ENCODE measurements around the gene C5orf46. TPM values are rescaled to one million over a fixed set of nuclear protein-coding genes. Genes with fewer than 3 reads are reported as not detected.
"Not testable (repeated sequence)": the region's sequence is repeated elsewhere in the genome, so short reads cannot be mapped to it uniquely, and the experiment has no call there.

Gene C5orf46
- total RNA-seq, 2 donors from 2014 or later = not detected

GRCh38 chr5:147882586-147883313, 23.6 kb downstream of the C5orf46 start:
- ATAC-seq (no peak), DNase-seq (no peak)
- Mint-ChIP-seq H3K36me3 (ENCODE audit: low read depth) (no peaks in the 10 kb centered on the region), H3K27ac (no peak overlapping the region), H3K4me3 (no peak overlapping the region), H3K4me1 (peaks cover 3% of the 10 kb centered on the region), H3K27me3 (peaks cover 14% of the 10 kb centered on the region)
- H3K9me3 ChIP-seq (ENCODE audit: control insufficient read depth, low read length, poor library complexity, severe bottlenecking) = no peaks in the 10 kb centered on the region

GRCh38 chr5:147880487-147880886, 25.9 kb downstream of the C5orf46 start:
- Mint-ChIP-seq H3K36me3 (ENCODE audit: low read depth) (no peaks in the 10 kb centered on the region), H3K4me3 (no peak overlapping the region), H3K4me1 (peaks cover 3% of the 10 kb centered on the region), H3K27me3 (peaks cover 12% of the 10 kb centered on the region), H3K27ac (no peak overlapping the region)
- DNase-seq (no peak), ATAC-seq (no peak)
- H3K9me3 ChIP-seq (ENCODE audit: control insufficient read depth, low read length, poor library complexity, severe bottlenecking) = no peaks in the 10 kb centered on the region

- Mint-ChIP-seq H3K4me3 (no peak overlapping the region), H3K36me3 (ENCODE audit: low read depth) (no peaks in the 10 kb centered on the region), H3K27ac (no peak overlapping the region), H3K4me1 (peaks cover 3% of the 10 kb centered on the region), H3K27me3 (peaks cover 5% of the 10 kb centered on the region)
- no peak for DNase-seq
- ATAC-seq = no peak
- no peaks in the 10 kb centered on the region for H3K9me3 ChIP-seq (ENCODE audit: control insufficient read depth, low read length, poor library complexity, severe bottlenecking)
These were observed 26.6 kb downstream of the C5orf46 start for GRCh38 chr5:147879784-147880183.

- Mint-ChIP-seq H3K4me3 (no peak within 1 kb of the TSS), H3K27me3 (no peaks in the 10 kb centered on the region), H3K27ac (no peak within 1 kb of the TSS), H3K4me1 (peaks cover under 1% of the 10 kb centered on the region), H3K36me3 (ENCODE audit: low read depth) (no peaks in the 10 kb centered on the region)
- H3K9me3 ChIP-seq (ENCODE audit: control insufficient read depth, low read length, poor library complexity, severe bottlenecking) = no peaks in the 10 kb centered on the region
- DNase-seq (no peak), ATAC-seq (no peak)
These were observed 28.1 kb downstream of the C5orf46 start, which contains the start of gene SCGB3A2 for GRCh38 chr5:147878066-147878759. SCGB3A2 (plus strand) TSS chr5:147878711; CDS start chr5:147878804, 93 bp downstream.

GRCh38 chr5:147876626-147877025, 29.7 kb downstream of the C5orf46 start:
- Mint-ChIP-seq H3K27ac (no peak overlapping the region), H3K27me3 (no peaks in the 10 kb centered on the region), H3K4me3 (no peak overlapping the region), H3K36me3 (ENCODE audit: low read depth) (no peaks in the 10 kb centered on the region), H3K4me1 (no peaks in the 10 kb centered on the region)
- ATAC-seq = no peak
- no peaks in the 10 kb centered on the region for H3K9me3 ChIP-seq (ENCODE audit: control insufficient read depth, low read length, poor library complexity, severe bottlenecking)
- DNase-seq = no peak

- H3K27ac Mint-ChIP-seq = no peak overlapping the region
- no peak overlapping the region for H3K4me3 Mint-ChIP-seq
- H3K27me3 Mint-ChIP-seq = no peaks in the 10 kb centered on the region
- no peak for DNase-seq
- H3K36me3 Mint-ChIP-seq (ENCODE audit: low read depth) = no peaks in the 10 kb centered on the region
- no peaks in the 10 kb centered on the region for H3K9me3 ChIP-seq (ENCODE audit: control insufficient read depth, low read length, poor library complexity, severe bottlenecking)
- ATAC-seq = no peak
- no peaks in the 10 kb centered on the region for H3K4me1 Mint-ChIP-seq
These were observed 30.2 kb downstream of the C5orf46 start for GRCh38 chr5:147876141-147876540.

GRCh38 chr5:147874910-147875367, 31.4 kb downstream of the C5orf46 start:
- DNase-seq = no peak
- no peaks in the 10 kb centered on the region for H3K27me3 Mint-ChIP-seq
- H3K27ac Mint-ChIP-seq = no peak overlapping the region
- no peaks in the 10 kb centered on the region for H3K4me1 Mint-ChIP-seq
- H3K36me3 Mint-ChIP-seq (ENCODE audit: low read depth) = no peaks in the 10 kb centered on the region
- ATAC-seq = no peak
- H3K9me3 ChIP-seq (ENCODE audit: control insufficient read depth, low read length, poor library complexity, severe bottlenecking) = no peaks in the 10 kb centered on the region
- no peak overlapping the region for H3K4me3 Mint-ChIP-seq

- not testable (repeated sequence) for H3K4me3 Mint-ChIP-seq; H3K27ac Mint-ChIP-seq; ATAC-seq; H3K4me1 Mint-ChIP-seq; H3K27me3 Mint-ChIP-seq; H3K36me3 Mint-ChIP-seq (ENCODE audit: low read depth); H3K9me3 ChIP-seq (ENCODE audit: control insufficient read depth, low read length, poor library complexity, severe bottlenecking); DNase-seq
These were observed 32.0 kb downstream of the C5orf46 start for GRCh38 chr5:147874118-147874875.

- H3K4me1 Mint-ChIP-seq; H3K36me3 Mint-ChIP-seq (ENCODE audit: low read depth); DNase-seq; H3K9me3 ChIP-seq (ENCODE audit: control insufficient read depth, low read length, poor library complexity, severe bottlenecking); H3K27me3 Mint-ChIP-seq; H3K27ac Mint-ChIP-seq; ATAC-seq; H3K4me3 Mint-ChIP-seq: not testable (repeated sequence)
These were observed 33.4 kb downstream of the C5orf46 start for GRCh38 chr5:147872744-147873435.

GRCh38 chr5:147871980-147872549, 34.3 kb downstream of the C5orf46 start:
- not testable (repeated sequence) for H3K27me3 Mint-ChIP-seq; H3K36me3 Mint-ChIP-seq (ENCODE audit: low read depth)

GRCh38 chr5:147869892-147870291, 36.4 kb downstream of the C5orf46 start:
- H3K4me3 Mint-ChIP-seq; H3K27ac Mint-ChIP-seq; H3K4me1 Mint-ChIP-seq; H3K9me3 ChIP-seq (ENCODE audit: control insufficient read depth, low read length, poor library complexity, severe bottlenecking); DNase-seq; H3K27me3 Mint-ChIP-seq; H3K36me3 Mint-ChIP-seq (ENCODE audit: low read depth); ATAC-seq: not testable (repeated sequence)

More at GRCh38 chr5:147871980-147872549, 34.3 kb downstream of the C5orf46 start:
- ATAC-seq; H3K4me3 Mint-ChIP-seq; H3K9me3 ChIP-seq (ENCODE audit: control insufficient read depth, low read length, poor library complexity, severe bottlenecking); H3K4me1 Mint-ChIP-seq; H3K27ac Mint-ChIP-seq; DNase-seq: not testable (repeated sequence)

- Mint-ChIP-seq H3K4me3 (no peak overlapping the region), H3K36me3 (ENCODE audit: low read depth) (no peaks in the 10 kb centered on the region), H3K27me3 (peaks cover 8% of the 10 kb centered on the region), H3K27ac (no peak overlapping the region), H3K4me1 (no peaks in the 10 kb centered on the region)
- no peaks in the 10 kb centered on the region for H3K9me3 ChIP-seq (ENCODE audit: control insufficient read depth, low read length, poor library complexity, severe bottlenecking)
- no peak for ATAC-seq
- no peak for DNase-seq
These were observed 37.2 kb downstream of the C5orf46 start for GRCh38 chr5:147869112-147869511.
